Activated CD4-positive, alpha-beta T cell treated with anti-CD3 and anti-CD28 coated beads, Interleukin-2, amount 50 U/mL, for 4 hours (primary cell): ENCODE results near the gene TDP1.
"Not testable (repeated sequence)": the region's sequence is repeated elsewhere in the genome, so short reads cannot be mapped to it uniquely, and the experiment has no call there.

Experiments used
- DNase-seq, 2 experiments: peaks; one replicate each; pipeline ENCODE4 v3.0.0-alpha.2; 2020

Gene TDP1

GRCh38 chr14:89992273-89992672 lies 36.5 kb downstream of the TDP1 start:
- DNase-seq = no peak

- no peak for DNase-seq
Observed at GRCh38 chr14:89996963-89997362, 41.2 kb downstream of the TDP1 start.

- no peak for DNase-seq
Observed at GRCh38 chr14:90000935-90001334, 45.2 kb downstream of the TDP1 start.

- DNase-seq = no peak
Observed at GRCh38 chr14:90003526-90004307, 48.0 kb downstream of the TDP1 start.

- no peak for DNase-seq
Observed at GRCh38 chr14:90005441-90005840, 49.7 kb downstream of the TDP1 start.

GRCh38 chr14:90005939-90006530 lies 50.3 kb downstream of the TDP1 start:
- no peak for DNase-seq

- DNase-seq = no peak
Observed at GRCh38 chr14:90017371-90017770, 61.6 kb downstream of the TDP1 start.

- no peak for DNase-seq
Observed at GRCh38 chr14:90019824-90020523, 64.2 kb downstream of the TDP1 start.

- no peak for DNase-seq
Observed at GRCh38 chr14:90023176-90023896, 67.6 kb downstream of the TDP1 start.

- DNase-seq = no peak
Observed at GRCh38 chr14:90024910-90025309, 69.2 kb downstream of the TDP1 start.

GRCh38 chr14:90026608-90027007 lies 70.9 kb downstream of the TDP1 start:
- DNase-seq = not testable (repeated sequence)

- no peak for DNase-seq
Observed at GRCh38 chr14:90027842-90028241, 72.1 kb downstream of the TDP1 start.

- no peak for DNase-seq
Observed at GRCh38 chr14:90034156-90034555, 78.4 kb downstream of the TDP1 start.

GRCh38 chr14:90034835-90035525 lies 79.3 kb downstream of the TDP1 start:
- no peak for DNase-seq

- no peak for DNase-seq
Observed at GRCh38 chr14:90039253-90040010, 83.7 kb downstream of the TDP1 start.

- no peak for DNase-seq
Observed at GRCh38 chr14:90040411-90040810, 84.7 kb downstream of the TDP1 start.

GRCh38 chr14:90042496-90043252 lies 86.9 kb downstream of the TDP1 start:
- no peak for DNase-seq

- no peak for DNase-seq
Observed at GRCh38 chr14:90045616-90046015, 89.9 kb downstream of the TDP1 start.

- no peak for DNase-seq
Observed at GRCh38 chr14:90049390-90049789, 93.7 kb downstream of the TDP1 start.

GRCh38 chr14:90050271-90050670 lies 94.5 kb downstream of the TDP1 start:
- DNase-seq = no peak

- DNase-seq = no peak
Observed at GRCh38 chr14:90053044-90053443, 97.3 kb downstream of the TDP1 start.
